Dermis microvascular lymphatic vessel endothelial cell (primary cell): ENCODE results near the gene INTS12. TPM values are rescaled to one million over a fixed set of nuclear protein-coding genes. Genes with fewer than 3 reads are reported as not detected.
A peak's percentile ranks its signal among the peaks of the same experiment; 100 is the strongest.
"Not testable (repeated sequence)": the region's sequence is repeated elsewhere in the genome, so short reads cannot be mapped to it uniquely, and the experiment has no call there.

Experiments
- DNase-seq, 2 donors: peaks; one replicate each; pipeline versions ENCODE4 v3.0.0 to v3.0.0-alpha.2; 2010; ENCODE audit warnings: low read depth in 2 of 2
- total RNA-seq: library from RNA; depleted of rRNA; stranded (reverse); fragments of >200 nt; gene quantifications from 2 replicates; pipeline ENCODE4 v1.2.1, GENCODE V29; 2014

The INTS12 gene
- total RNA-seq = 9.0 and 9.1 TPM in 2 replicates

DNA sequence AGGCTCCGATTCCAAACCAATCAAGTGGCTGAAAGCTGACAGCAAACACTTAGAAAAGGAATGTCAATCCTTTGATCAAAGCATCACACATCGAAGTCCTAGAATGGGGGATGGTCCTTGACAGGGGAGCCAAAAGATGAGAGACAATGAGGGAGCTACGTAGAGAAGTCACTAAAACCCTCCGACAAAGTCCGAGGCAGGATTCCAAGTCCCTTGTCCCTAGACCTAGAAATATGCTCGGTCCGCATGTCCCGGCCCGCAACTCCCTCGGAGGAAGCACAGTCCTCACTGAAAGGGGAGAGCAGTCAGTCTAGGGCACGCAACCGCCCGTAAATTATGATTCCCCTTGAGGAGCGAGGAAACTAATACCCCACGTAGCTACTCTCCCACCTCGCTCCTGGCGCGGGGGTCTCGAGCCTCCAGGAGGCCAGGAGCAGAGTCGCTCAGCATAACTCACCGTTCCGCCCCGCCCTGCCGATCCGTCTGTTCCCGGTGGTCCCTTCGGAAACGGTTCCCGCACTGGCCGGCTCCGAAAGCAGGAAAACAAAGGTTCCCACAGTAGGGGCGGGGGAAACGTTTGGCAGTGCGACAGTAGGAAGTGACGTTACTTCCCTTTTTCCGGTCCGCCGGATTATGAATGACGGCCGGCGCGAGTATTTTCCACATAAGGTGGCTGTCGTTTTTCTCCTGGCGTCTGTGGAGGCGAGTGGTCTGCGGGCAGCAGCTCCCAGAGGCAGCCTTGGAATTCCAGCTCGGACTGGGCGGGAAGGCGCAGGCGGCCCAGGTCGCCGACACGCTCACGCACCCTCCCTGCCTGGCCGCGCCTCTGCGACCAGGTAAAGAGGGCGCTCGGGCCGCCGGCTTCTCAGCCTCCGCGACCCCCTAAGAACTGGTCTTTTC, at the start of gene INTS12, which contains the start of gene GSTCD:
TSS of gene INTS12 (minus strand) at position 509 of the 900 bp plus-strand sequence. CDS start 8,684 bp downstream, outside the sequence.
TSS of gene GSTCD (plus strand) at position 604 of the 900 bp plus-strand sequence. CDS start 8,830 bp downstream, outside the sequence.
- peak; percentile 94 to 96 for DNase-seq

GRCh38 chr4:105755375-105755774, 46.9 kb upstream of the INTS12 start:
- no peak for DNase-seq

DNA sequence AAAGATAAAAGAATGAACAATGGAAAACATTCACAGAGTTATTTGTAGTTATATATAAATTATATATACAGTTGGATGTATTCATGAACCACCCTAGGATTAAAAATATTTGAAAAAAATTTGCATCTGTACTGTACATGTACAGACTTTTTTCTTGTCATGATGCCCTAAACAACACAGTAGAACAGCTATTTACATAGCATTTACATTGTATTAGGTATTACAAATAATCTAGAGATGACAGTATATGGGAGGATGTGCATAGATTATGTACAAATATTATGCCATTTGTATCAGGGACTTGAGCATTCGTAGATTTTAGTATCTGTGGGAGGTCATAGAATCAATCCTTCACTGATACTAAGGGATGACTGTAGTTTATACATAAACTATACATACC, 44.9 kb upstream of the INTS12 start:
- no peak for DNase-seq

- DNase-seq = no peak
Observed at GRCh38 chr4:105751718-105752299, 43.3 kb upstream of the INTS12 start.

GRCh38 chr4:105748222-105748621, 39.7 kb upstream of the INTS12 start:
- DNase-seq = no peak

DNA sequence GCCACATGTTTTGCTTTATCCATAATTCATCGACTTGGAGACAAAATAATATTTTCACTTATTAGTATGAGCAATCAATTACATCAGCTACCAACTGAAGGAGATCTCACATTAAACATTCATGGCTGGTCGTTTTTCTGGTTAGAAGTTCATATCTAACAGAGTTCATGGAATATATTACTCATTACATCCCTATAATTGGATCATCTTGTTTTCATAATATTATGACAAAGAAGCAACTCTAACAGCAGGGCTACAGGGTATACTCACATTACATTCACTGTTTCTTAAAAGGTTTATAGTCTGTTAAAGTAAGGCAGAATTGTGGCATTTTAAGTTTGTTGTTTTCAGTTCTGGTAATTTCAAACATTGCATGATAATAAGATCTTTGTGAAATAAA, 33.1 kb upstream of the INTS12 start:
- no peak for DNase-seq

DNA sequence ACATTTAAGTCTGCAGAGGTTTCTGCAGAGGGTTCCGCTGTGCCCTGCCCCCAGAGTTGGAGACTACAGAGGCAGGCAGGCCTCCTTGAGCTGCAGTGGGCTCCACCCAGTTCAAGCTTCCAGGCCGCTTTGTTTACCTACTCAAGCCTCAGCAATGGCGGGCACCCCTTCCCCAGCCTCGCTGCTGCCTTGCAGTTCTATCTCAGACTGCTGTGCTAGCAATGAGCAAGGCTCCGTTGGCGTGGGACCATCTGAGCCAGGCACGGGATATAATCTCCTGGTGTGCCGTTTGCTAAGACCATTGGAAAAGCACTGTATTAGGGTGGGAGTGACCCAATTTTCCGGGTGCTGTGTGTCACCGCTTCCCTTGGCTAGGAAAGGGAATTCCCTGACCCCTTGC, 26.7 kb upstream of the INTS12 start:
- DNase-seq = not testable (repeated sequence)

DNA sequence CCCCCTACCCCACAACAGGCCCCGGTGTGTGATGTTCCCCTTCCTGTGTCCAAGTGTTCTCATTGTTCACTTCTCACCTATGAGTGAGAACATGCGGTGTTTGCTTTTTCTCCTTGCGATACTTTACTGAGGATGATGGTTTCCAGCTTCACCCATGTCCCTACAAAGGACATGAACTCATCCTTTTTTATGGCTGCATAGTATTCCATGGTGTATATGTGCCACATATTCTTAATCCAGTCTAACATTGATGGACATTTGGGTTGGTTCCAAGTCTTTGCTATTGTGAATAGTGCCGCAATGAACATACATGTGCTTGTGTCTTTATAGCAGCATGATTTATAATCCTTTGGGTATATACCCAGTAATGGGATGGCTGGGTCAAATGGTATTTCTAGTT, 21.4 kb upstream of the INTS12 start:
- not testable (repeated sequence) for DNase-seq

GRCh38 chr4:105725623-105726022, 17.1 kb upstream of the INTS12 start:
- DNase-seq = no peak

DNA sequence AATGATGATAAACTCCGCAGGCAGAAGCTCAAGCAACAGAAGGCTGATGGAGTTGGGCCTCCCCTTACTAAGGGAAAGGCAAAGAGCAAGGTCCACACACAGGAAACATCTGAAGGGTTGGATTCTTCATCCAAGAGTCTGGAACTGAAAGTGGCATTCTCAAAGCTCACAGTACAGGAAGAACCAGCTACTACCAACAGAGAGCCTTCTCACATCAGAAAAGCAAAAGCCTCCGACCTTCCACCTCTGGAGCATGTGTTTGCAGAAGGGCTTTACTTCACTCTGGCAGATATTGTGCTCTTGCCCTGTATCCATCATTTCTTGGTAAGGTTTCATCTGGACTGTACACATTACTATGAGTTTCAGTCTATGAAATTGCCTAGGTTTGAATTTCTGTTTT, 10.7 kb upstream of the INTS12 start:
- DNase-seq = peak in 1 of 2 donors; percentile 3

DNA sequence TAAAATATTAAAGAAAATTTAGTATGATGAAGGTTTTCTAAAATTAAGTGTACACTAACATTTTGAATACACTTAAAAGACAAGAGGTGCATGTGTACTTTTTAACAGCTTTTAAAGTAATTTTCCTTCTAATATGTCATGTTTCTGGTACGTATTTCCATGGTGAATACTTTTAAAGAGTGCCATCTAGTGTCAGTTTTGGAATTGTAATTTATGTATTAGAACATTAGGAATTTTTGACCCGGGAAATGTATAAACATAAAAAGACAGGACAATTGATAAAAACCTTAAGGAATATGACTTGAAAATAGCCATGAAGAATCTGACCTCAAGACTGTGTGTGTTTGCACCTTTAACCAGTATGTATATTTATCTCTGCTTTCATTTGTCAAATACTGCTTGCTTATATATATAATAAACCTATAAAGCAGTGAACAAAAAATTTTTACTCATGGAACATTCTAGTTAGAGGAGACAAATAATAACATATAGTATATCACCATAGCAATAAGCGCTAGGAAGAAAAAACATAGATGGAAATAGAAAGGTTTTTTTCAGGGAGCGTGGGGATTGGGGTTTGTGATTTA, 7.3 kb upstream of the INTS12 start:
- peak; percentile 25 to 52 for DNase-seq

DNA sequence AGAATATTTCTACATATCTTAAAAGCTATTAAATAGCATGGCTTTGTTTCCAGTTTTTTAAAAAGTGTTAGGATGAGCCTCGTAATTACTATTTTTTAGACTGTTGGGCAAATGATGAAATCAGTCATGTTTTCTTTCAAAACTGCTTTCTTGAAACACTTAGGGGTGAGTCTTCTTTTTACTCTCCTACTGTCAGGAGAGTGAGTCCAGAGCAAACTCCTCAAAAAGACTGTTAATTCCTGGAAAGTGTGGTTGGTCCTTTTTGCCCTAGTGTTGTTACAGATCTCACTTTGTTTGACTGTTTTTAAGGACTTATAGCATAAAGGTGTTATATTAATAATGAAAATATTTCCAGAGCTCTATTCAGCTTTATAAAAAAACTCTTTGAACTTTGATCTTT, 6.4 kb upstream of the INTS12 start:
- no peak for DNase-seq

DNA sequence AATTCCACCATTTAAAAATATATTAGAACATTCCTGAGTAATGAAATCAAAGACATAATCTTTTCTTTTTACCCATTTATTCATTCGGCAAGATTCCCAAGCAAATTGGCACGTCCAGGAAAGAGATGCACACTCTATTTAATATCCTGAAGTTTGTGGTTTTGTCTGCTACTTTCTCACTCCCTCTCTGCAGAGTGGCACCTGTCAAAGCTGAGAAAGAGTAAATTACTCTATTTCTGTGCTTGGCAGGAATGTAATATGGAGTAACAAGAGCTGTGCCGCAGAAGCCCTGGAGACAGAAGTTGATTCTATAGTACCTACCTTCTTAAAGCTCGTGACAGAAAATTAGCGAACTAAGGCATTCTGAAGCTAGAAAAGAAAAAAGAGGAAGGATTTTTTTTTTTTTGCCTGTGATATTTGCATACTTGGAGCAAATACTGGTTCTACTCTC, 5.6 kb upstream of the INTS12 start:
- no peak for DNase-seq

DNA sequence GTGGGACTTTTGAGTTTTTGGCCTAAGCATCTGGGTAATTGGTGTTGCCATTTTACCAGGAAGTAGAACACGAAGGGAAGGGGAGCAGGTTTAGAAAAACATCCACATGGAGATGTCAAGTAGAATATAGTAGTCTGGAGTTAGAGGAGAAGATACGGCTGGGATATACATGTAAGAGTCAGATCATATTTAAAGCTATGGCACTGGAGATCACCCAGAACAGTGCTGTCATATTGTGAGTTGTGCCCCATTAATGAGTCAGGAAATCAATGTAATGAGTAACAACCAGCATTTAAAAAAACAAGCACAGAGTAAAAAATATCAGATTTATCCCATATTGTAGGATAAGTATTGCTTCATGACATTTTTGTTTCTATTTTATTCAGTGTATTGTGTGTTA, 4.3 kb upstream of the INTS12 start:
- DNase-seq = no peak

- DNase-seq = no peak
Observed at GRCh38 chr4:105710678-105711077, 2.2 kb upstream of the INTS12 start.

- no peak for DNase-seq
Observed at GRCh38 chr4:105710012-105710600, 1.6 kb upstream of the INTS12 start.

GRCh38 chr4:105709081-105709450, 577 bp upstream of the INTS12 start:
- DNase-seq = peak in 1 of 2 donors; percentile 38

DNA sequence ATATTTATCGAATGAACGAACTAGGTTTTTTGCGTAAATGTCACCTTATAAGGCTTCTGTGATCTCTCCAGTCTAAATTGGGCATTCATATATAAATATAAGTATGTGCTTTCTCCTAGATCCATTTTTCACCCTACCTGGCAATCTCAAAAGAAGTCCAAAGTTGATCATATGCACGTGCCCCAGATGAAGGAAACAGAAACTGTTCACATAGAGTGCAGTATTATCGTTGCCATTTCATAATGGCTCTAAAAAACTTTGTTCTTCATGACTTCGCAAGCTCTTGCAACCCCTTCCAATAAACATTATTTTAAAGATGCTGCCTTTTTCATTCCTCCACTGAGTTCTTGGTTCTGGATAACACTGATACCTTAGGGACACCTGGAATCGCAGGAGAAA, 708 bp downstream of the INTS12 start:
- peak in 1 of 2 donors; percentile 5 for DNase-seq

DNA sequence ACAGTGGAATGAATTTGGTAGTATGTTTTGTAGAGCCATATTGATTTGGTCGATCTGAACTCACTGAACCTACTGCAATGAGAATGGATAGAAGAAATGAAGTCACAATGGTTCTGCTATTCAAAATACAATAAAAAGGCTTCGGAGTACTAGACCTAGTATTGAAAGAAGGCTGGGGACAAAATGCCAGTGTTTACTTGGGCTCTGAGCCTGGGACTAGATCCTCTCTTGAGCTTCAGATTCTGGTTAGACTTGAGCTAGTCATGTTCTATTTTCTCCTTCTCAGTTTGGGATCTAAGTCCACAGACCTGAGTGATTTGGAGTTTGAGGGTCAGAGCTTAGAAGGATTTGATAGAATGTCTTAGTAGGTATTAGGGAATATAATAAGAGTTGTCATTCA, 9.9 kb downstream of the INTS12 start:
- no peak for DNase-seq

DNA sequence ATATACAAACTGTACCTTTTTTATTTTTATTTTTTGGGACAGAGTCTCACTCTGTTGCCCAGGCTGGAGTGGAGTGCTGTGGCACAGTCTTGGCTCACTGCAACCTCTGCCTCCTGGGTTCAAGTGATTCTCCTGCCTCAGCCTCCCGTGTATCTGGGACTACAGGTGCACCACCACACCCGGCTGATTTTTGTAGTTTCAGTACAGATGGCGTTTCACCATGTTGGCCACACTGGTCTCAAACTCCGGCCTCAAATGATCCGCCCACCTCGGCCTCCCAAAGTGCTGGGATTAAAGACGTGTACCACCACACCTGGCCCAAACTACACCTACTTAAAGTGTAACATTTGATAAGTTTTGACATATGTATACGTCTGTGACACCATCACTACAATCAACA, 12.7 kb downstream of the INTS12 start:
- not testable (repeated sequence) for DNase-seq

DNA sequence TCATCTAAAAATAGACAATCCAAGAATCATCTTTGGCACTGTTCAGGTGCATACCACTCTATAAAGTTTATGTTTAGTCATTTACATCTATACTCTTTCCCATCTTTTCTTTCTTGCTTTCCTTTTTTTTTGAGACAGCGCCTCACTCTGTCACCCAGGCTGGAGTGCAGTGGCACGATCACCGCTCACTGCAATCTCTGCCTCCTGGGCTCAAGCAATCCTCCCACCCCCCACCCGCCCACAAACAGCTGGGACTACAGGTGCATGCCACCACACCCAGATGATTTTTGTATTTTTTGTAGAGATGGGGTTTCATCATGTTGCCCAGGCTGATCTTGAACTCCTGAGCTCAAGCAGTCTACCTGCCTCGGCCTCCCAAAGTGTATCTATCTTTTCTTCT, 13.7 kb downstream of the INTS12 start:
- not testable (repeated sequence) for DNase-seq

DNA sequence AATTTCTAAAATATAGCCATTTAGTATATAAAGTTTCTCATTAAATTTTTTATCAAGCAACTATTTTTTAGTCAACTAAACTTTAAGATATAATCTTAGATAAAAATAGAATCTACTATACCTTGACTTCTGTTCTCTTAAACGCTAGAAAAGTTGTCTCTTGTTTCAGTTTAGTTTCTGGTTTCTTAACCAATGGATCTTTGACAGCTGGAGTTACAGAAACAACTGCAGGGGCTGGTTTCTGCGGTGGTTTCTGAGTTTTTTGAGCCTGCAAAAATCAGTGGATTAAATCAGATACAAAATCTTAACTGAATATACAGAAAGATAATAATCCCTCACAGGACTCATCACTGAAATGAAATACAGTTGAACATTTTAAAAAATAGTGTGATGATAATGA, 21.9 kb downstream of the INTS12 start:
- no peak for DNase-seq
